HG03280 (cell line): ENCODE results near the gene PEAK1.

ENCODE experiments used
- ATAC-seq: cut with Tn5 transposase; IDR thresholded peaks from one replicate; pipeline ENCODE4 v1.9.1; 2021; ENCODE audit warnings: mild to moderate bottlenecking, moderate library complexity; ENCODE audit not compliant: unreplicated experiment

PEAK1 gene

DNA sequence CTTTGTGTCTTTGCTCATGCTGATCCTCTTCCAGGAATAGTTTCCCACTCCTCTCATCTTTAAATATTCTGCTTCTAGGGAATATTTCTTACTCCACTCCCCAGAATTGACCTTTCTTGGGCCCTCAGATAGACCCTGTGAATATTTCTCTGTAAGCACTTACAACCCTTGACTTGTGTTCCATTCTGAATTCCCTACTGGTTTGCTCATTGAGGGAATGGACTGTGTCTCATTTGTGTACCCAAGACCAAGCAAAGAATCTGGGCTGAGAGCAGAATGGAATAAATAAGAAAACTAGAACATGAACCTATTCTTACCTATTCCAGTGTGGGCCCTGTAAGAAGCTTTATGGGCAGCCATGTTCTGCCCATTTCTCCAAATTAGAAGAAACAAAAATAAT is 276.3 kb downstream of the PEAK1 start:
- ATAC-seq: no peak

DNA sequence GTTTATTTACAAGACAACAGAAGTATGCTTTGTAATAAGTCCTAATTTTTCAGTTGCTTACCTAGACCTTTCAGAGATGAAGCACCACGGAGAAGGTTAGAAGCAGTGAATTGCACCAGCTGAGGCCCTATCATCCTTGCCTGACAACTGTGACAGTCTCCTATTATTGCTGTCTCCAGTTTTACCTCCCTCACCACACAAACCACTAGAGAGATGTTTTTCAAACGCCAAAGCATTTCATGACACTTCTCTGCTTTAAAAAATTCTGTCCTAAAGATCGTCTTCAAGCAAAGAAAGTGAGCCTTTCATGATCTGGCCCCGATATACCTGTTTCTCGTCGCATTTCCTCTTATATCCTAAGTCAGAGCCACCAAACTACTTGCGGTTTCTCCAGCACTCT is 276.7 kb downstream of the PEAK1 start:
- no peak for ATAC-seq

DNA sequence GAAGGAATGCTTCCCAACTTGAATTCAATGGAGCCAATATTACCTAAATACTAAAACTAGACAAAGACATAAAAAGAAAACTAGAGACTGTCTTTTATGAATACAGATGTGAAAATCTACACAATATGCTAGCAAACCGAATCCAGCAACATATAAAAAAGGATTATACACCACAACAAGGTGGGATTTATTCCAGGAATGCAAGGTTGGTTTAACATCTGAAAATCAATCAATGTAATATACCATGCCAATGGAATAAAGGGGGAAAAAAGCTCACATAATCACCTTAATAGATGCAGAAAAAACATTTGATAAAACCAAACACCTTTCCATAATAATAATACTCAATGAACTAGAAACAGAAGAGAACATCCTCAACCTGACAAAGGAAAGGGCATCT is 279.7 kb downstream of the PEAK1 start:
- no peak for ATAC-seq

DNA sequence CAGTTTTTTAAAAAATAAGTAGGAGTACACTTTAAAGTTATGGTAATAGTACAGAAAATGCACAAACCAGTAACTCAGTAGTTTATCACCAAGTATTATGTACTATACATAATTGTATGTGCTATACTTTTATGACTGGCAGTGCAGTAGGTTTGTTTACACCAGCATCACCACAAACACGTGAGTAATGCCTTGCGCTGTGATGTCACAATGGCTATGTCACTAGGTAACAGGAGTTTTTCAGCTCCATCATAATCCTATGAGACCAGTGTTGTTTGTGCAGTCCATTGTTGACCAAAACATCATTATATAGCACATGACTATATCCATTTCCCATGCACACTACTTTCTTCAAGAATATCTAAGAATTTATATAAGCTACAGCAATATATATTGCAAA is 280.6 kb downstream of the PEAK1 start:
- no peak for ATAC-seq

DNA sequence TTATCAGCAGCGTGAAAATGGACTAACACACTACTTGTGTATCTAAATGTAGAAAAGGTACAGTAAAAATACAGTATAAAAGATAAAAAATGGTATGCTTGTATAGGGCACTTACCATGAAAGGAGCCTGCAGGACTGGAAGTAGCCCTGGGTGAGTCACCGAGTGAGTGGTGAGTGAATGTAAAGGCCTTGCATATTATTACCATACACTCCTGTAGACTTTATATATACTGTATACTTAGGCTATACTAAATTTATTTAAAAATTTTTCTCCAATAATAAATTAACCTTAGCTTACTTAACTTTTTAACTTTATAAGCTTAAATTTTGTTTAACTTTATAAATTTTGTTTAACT is 281.8 kb downstream of the PEAK1 start:
- ATAC-seq: no peak

DNA sequence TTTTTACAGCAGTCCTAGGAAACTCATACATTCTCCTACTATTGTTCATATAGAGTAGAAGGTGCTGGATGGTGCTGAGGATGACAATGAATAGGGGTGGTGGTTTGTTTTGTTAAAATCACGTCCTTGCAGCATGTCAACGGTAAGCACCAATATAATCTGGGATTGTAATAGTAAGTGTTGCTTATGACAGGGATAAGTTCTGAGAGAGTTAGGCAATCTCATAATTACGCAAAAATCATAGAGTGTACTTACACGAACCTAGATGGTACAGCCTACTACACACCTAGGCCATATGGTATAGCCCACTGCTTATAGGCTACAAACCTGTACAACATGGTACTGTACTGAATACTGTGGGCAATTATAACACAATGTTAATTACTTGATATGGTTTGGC is 284.7 kb downstream of the PEAK1 start:
- no peak for ATAC-seq

DNA sequence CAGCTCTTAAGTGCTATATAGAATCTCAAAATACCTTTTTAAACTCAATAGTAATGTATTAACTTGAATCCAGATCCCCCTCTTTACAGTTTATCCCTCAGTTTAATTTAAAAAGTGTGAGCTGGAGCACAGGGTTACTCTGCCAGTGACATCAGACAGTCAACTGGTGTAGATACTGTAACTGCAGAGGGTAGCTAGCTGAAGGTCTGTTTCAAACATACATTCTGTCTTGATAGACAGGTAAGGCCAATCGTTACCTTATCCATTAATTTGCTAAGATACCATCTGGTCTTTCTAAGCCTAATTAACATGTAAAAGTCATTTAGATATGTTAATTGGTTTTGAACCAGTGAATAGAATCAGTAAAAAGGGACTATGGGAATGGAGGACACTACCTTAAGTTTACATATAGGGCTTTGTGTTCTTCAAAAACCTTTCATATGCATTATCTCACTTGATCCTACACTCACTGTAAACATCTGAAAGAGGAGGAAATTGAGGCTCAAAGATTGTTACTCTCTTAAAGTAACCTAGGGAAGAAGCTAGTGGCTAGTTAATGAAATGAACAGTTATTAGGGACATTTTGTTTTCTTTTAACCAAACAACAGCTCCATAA is 289.5 kb downstream of the PEAK1 start:
- no peak for ATAC-seq

DNA sequence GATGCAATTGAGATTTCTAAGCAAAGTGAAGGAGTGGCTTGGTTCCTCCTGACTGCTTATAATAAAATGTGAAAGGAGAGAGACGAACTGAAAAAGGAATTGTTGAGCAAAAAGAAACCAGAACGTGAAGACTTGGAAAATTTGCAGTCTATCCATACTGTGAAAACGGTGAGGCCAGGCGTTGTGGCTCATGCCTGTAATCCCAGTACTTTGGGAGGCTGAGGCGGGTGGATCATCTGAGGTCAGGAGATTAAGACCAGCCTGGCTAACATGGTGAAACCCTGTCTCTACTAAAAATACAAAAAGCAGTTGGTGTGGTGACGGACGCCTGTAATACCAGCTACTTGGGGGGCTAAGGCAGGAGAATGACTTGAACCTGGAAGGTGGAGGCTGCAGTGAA is 292.3 kb downstream of the PEAK1 start:
- ATAC-seq: no peak

DNA sequence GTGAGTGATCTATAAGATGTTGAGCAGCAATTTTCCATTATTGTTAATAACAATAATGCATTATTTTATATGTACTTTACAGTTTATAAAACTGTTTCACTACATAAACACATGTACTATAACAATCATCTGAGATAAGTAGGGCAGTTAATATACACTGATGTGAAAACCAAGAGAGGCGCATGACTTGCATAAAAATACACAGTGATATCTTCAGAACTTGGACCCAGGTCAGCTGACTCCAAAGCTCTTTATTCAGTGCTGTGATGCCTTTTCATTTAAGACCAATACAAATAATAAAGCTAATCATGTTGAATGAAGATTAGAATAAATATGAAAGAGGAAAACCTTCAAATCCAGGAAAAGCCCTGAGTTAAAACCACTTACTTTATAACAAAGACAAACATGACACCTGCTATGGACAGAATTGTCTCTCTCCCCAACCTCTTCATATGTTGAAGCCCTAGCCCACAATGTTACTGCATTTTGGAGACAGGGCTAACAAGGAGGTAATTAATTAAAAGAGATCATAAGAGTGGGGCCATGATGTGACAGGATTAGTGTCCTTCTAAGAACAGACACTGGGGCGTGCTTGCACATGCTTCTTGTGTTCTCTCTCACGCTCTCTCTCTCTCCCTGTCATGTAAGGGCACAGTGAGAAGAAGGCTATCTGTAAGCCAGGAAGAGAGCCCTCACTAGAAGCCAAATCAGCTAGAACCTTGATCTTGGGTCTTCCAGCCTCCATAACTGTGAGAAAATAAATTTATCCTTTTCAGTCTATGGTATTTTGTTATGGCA is 293.2 kb downstream of the PEAK1 start:
- ATAC-seq: no peak

DNA sequence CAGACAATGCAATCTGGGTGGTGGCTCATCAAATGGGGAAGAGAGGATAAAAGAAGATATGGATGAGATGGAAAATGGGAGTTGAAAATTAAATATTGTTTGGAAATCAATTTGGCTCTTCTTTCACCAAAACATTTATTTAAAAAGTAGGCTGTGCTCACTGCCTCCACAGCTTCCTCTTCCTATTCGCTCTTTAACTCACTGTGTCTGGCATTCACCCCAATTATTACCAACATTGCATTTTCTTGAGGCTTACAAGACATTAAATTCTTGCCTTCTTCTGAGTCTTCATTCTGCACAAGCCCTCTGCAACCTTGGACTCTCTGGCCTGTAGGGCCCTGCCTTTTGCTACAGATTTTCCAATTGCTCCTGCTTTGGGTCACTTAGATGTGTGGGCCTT is 296.1 kb downstream of the PEAK1 start:
- ATAC-seq: no peak

DNA sequence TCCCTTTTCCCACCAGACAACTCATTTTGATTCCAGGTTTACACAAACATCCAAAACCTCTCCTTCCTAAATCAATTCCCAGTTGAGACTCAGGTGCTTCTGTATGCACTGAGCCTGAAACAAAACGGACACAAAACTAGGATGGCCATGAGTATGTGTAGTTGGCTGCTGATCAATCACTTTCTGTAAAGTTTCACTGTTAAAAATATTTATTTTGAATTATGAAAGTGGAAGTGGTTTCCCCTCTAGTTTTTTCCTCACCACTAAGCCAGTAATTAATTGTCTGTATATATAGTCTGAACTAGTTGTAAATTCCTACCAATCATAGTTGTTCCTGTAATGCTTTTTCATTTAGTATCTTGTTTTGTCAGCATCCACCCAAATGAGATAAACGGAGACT is 297.3 kb downstream of the PEAK1 start:
- no peak for ATAC-seq

DNA sequence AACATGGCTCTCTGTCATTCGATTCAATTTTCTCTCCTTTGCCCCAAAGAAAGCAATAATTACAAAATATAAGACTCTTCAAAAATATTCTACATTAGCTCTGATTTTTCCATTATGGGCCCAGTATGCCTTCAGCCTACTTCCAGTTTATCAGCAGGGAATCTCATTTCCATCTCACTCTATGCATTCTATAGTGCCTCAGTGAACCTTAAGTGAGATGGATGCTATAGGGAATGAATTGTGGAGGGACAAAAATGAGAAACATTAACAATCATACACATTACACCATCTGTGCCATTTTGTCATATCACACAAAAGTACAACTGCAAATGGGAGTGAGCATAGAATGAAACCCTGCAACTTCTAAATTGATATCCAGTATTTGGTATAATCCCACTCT is 298.3 kb downstream of the PEAK1 start:
- ATAC-seq: no peak

DNA sequence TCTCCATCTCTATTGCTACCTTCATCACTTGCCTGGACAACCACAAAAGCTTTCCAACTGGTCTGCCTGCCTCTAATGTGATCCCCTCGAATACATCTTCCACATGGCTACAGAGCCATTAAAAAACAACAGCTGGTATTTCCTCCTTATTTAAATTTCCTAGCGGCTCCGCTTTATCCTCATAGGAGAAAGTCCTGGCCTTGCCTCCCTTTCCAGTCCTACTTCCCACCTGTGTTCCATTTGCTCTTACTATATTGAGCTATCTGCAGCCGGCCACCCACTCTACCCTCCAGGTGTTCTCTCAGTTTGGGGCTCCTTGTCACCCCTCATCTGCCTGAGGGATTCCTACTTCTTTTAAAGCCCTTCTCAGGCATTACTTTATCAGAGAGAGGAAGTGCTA is 299.3 kb downstream of the PEAK1 start:
- no peak for ATAC-seq

DNA sequence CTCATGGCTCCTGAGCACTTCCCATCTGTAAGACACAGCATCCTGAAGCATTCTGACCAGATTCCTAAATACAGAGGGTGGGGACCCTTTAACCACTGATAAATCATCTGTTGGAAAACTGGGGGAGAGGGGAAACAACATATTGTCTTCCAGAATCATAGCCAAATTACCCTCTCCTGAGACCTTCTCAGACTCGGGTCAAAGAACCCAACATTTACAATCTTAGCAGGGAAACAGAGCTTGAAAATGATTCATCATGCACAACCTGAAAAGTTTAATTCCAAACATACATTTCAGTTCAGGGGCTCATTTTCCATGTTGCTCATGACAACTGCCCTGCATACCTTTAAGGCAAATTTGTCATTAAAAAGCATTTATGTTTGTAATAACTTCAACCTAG is 300.5 kb downstream of the PEAK1 start:
- ATAC-seq: no peak

DNA sequence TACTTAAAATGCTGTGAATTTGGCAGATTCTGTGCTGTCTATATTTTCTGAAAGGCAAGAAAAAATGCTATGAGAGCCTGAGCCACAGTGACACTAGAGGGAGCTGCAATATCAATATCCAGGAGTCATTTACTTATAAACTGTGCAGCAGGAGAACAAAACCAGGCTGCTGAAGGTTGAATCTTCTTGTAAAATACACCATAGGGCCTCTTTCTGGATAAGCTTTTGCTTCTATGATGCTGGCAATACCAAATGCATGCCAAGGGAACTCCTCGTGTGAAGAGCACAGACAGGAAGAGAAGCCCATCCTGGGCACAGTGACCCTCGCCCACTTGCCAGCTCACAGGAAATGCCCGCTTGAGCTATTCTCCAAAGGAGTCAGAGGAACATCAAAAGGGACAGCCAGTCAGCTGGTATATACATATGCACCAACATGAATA is 301.0 kb downstream of the PEAK1 start:
- ATAC-seq: no peak

DNA sequence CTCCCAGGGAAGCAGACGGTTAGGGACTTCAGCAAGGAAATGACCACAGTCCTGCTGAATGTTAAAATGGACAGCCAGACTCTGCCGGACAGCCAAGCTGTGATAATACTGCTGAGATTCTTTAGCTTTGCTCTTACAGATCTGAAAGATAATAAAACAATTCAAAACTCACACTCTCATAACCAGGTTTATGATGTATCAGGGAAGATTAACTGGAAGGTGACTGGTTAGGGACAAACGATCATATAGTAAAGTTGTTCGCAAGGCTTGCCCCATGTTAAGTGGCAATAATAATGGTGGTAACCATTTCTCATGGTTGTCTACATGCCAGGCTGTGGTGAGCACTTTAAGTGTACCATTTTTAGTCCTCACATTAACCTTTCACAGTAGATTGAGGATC is 304.7 kb downstream of the PEAK1 start:
- ATAC-seq: no peak

DNA sequence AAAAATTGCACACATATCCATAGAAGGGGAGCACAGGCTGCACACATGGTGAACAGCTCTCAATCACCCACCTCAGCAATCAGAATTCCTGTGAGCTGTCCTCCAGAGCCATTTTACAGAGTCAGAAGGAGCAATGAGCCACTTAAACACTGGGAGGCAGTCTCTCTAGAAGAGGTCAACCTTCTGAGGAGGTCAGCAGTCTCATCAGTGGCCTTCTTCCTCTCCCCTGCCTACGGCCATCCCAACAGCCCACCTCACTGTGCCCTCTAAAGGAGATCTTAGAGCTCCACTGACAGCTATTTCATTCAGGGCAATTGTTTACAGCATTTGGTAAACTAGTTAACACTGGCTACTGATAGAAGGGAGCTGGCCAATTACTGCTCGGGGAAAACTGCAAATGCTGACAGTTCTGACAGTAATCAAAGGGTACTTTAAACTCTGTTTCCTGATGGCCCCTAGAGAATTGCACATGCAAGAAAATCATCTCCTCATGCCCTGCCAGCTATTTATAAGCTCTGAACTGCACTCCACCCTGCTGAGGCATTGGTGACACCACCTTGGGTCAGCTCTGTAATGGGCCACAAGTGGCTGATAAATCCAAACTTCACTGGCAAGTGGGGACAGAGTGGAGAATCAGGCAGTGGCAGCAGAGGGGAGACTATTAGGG is 306.9 kb downstream of the PEAK1 start:
- ATAC-seq: no peak

DNA sequence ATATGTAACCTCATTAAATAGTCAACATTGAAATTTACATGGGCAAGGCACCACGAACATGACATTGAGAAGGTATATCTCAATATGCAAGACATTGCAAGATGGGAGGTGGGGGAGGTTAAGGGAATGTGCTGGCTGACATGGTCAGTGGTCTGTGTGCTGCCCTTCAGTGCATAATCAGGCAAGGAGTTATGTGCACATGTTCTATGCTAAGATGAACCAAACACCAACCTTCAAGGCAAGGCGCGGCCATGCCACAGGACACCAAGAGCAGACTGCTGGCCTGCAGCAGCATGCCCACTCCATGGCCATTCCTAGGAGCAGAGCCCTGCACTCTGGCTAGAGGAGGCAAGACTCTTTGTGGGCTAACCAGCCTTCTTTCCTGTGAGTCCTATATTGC is 308.1 kb downstream of the PEAK1 start:
- no peak for ATAC-seq

DNA sequence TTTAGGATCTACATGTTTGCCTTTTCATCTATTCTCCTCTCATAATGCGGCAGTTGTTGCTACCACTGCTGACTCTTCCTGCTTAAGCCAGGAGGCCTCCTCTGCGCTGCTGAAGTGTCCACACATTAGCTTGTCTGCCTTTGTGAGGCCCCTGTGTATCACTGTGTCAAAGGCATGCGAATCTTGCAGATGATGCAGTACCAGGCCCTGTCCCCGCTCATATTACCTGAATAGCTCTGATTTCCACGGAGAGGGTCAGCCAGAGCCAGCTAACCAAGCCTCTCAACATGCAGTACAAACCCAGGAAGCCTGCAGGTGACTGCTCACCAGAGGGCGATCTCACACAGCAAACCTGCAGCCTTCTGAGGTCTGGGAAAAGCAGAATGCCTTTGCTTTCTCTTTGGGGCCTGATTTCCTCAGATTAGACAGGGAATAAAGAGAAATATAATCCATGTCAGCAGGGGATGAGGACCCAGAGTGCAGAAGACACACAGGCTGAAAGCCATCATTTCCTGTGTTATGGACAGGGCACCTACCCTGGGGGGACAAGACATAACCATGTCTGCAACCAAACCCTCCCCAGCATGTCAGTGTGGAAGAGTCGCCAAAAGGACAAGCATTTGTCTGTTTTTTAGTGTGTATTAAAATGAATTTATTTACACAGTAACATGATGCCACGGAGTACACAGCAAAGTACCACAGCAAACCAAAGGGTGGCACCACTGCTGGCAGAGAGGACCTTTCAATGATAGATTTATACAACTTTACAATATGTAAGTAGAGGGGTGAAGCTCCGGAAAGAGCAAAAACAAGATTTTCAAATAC is 312.2 kb downstream of the PEAK1 start:
- ATAC-seq: no peak

DNA sequence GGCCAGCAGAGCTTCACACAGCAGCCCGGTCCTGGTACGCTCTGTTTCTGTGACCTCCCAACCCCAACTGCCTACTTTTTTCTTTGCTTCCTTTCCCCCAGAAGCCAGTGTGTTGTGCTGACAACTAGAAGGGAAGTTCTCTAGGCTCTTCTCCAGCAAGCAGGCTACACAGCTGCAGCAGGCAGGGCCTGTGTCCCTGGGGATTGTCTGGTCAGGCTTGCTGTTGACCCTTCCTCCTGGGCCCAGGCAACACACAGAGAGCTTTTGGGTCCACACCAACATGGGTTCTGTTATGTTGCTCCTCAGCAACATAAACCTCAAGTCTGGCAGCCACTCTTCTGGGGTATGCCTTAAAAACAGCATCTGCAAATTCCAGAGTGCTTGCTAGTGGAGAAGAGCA is 312.8 kb downstream of the PEAK1 start:
- ATAC-seq: no peak

DNA sequence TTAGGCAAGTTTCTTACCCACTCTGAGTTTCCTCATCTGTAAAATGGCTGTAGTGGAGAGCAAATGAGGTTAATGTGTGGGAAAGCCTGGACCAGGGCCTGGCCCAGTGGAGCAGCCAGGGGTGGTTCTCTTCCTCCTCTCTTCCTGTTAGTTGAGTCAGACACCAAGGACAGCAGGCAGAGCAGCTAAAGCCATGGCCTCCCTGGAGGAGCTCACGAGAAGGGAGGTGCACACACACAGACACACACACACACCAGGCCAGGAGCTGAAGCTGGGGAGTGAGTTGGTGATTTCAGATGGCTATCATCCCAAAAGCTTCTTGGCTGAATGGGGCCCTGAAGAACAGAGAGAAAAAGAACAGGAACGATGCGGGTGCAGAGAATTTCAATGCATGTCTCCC is 315.7 kb downstream of the PEAK1 start:
- no peak for ATAC-seq
